Caco-2 (cell line): ENCODE results near the gene XIST. TPM values are rescaled to one million over a fixed set of nuclear protein-coding genes. Genes with fewer than 3 reads are reported as not detected.

Experiments
- BruUV-seq: library from RNA; stranded (reverse); fragments of 400-500 nt; replicated peaks from 2 replicates; lab custom pipeline; 2021; lab: Mats Ljungman, UMichigan
- CTCF ChIA-PET: fragments of 300-600 bp; sonication (Branson Sonifier 250); formaldehyde crosslinking; loops from one replicate; lab custom pipeline; 2022; ENCODE audit warnings: antibody characterized with exemption; lab: Charles Lee
- POLR2A ChIA-PET: fragments of 300-600 bp; sonication (Branson Sonifier 250); formaldehyde crosslinking; loops from one replicate; lab custom pipeline; 2022; ENCODE audit warnings: antibody characterized with exemption; lab: Charles Lee
- DNase-seq, 2 experiments: peaks; one replicate each; pipeline versions ENCODE4 v3.0.0 to v3.0.0-alpha.2; 2020 to 2022
- H3K27me3 ChIP-seq: replicated peaks from 2 replicates; pipeline ENCODE4 v1.6.0; 2011; ENCODE audit warnings: low read length; ENCODE audit not compliant: control insufficient read depth, insufficient read depth
- H3K36me3 ChIP-seq: 2 replicates; pipeline ENCODE4 v1.5.1; 2011; ENCODE audit warnings: low read length; ENCODE audit not compliant: control insufficient read depth, insufficient read depth
- H3K4me1 ChIP-seq: fragments of 250-450 bp; sonication (Bioruptor Pico); 2 replicates; pipeline ENCODE4 v1.5.1; 2020; ENCODE audit warnings: mild to moderate bottlenecking
- H3K4me3 ChIP-seq: 2 replicates; pipeline ENCODE4 v1.5.1; 2011; ENCODE audit warnings: low read depth, mild to moderate bottlenecking, control low read depth, low read length
- H3K9me3 ChIP-seq: fragments of 250-450 bp; sonication (Bioruptor Pico); 2 replicates; pipeline ENCODE4 v1.5.1; 2020; ENCODE audit warnings: mild to moderate bottlenecking, moderate library complexity
- H3K27ac Mint-ChIP-seq: one replicate; pipeline ENCODE4 v1.8.0; 2022; ENCODE audit warnings: mixed read lengths; ENCODE audit not compliant: unreplicated experiment
- H3K27me3 Mint-ChIP-seq: one replicate; pipeline ENCODE4 v1.8.0; 2022; ENCODE audit warnings: mixed read lengths; ENCODE audit not compliant: insufficient read depth, unreplicated experiment
- H3K36me3 Mint-ChIP-seq: one replicate; pipeline ENCODE4 v1.8.0; 2022; ENCODE audit warnings: mild to moderate bottlenecking, mixed read lengths; ENCODE audit not compliant: insufficient read depth, unreplicated experiment
- H3K4me1 Mint-ChIP-seq: one replicate; pipeline ENCODE4 v1.8.0; 2022; ENCODE audit warnings: low read depth, mixed read lengths; ENCODE audit not compliant: unreplicated experiment
- H3K4me3 Mint-ChIP-seq: one replicate; pipeline ENCODE4 v1.8.0; 2022; ENCODE audit warnings: mild to moderate bottlenecking, moderate library complexity, mixed read lengths; ENCODE audit not compliant: unreplicated experiment
- H3K9me3 Mint-ChIP-seq: one replicate; pipeline ENCODE4 v1.8.0; 2022; ENCODE audit warnings: mixed read lengths; ENCODE audit not compliant: unreplicated experiment
- intact Hi-C: fragments of 100-400 bp; cut with micrococcal nuclease; formaldehyde crosslinking; loops from one replicate; pipeline ENCODE4 v1.10.0; 2022; ENCODE audit not compliant: unreplicated experiment
- total RNA-seq: library from RNA; stranded (reverse); gene quantifications from 2 replicates; pipeline ENCODE4 v1.2.3, GENCODE V29; 2022
- TF ChIP-seq, protein P1 (sequence below), 2 experiments: fragments of 200-600 bp in 1 of 2; IDR thresholded peaks; 1 replicate in 1 of 2; 2 replicates in 1 of 2; pipeline versions ENCODE4 v1.5.1 to v1.8.0; 2011 to 2022; ENCODE audit warnings: antibody characterized with exemption in 1 of 2, control low read depth in 1 of 2, inconsistent platforms in 1 of 2, low read depth in 1 of 2, low read length in 1 of 2, mild to moderate bottlenecking in 1 of 2, moderate library complexity in 1 of 2; ENCODE audit not compliant: insufficient read depth in 1 of 2, severe bottlenecking in 1 of 2, unreplicated experiment in 1 of 2

The XIST gene
- total RNA-seq, 1 experiment from 2014 or later: 0.18 TPM

DNA sequence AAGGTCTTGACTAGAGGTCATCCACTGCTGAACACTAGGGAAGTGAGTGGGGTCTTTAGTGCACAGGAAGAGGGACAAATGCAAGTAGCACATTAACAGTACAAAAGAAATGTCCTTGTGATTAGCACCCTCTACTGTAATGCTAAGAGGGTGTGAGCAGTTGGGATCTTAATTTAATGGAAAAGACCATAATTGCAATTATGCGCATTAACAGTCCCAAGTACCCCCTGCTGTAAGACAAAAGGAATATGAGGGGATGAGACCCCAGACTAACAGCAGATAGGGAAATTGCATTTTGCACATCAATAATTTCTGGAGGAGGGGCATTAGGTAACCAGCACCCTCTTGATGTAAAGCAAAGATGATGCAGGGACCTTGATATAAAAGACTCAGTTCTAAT, 4.5 kb downstream of the XIST start:
- BruUV-seq: no TSS peak
- Histone ChIP-seq H3K4me3 (no peak overlapping the region), H3K4me1 (no peaks in the 10 kb centered on the region), H3K9me3 (no peaks in the 10 kb centered on the region), H3K36me3 (no peaks in the 10 kb centered on the region), H3K27me3 (no peaks in the 10 kb centered on the region)
- Mint-ChIP-seq H3K36me3 (no peaks in the 10 kb centered on the region), H3K4me3 (no peak overlapping the region), H3K9me3 (peaks cover 9% of the 10 kb centered on the region), H3K27ac (no peak overlapping the region), H3K27me3 (no peaks in the 10 kb centered on the region), H3K4me1 (no peaks in the 10 kb centered on the region)
- intact Hi-C loops: no loop called here
- CTCF ChIA-PET: no interaction called here
- POLR2A ChIA-PET: no interaction called here
- DNase-seq: no peak
- TF ChIP-seq, protein P1, sequence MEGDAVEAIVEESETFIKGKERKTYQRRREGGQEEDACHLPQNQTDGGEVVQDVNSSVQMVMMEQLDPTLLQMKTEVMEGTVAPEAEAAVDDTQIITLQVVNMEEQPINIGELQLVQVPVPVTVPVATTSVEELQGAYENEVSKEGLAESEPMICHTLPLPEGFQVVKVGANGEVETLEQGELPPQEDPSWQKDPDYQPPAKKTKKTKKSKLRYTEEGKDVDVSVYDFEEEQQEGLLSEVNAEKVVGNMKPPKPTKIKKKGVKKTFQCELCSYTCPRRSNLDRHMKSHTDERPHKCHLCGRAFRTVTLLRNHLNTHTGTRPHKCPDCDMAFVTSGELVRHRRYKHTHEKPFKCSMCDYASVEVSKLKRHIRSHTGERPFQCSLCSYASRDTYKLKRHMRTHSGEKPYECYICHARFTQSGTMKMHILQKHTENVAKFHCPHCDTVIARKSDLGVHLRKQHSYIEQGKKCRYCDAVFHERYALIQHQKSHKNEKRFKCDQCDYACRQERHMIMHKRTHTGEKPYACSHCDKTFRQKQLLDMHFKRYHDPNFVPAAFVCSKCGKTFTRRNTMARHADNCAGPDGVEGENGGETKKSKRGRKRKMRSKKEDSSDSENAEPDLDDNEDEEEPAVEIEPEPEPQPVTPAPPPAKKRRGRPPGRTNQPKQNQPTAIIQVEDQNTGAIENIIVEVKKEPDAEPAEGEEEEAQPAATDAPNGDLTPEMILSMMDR (IDR thresholded peaks at IDR 0.05; ENCODE audit: insufficient read depth in 1 of 2, low read depth in 1 of 2, low read length in 1 of 2, severe bottlenecking in 1 of 2, unreplicated experiment in 1 of 2): no peak

GRCh38 chrX:73847100-73847499, 5.4 kb downstream of the XIST start:
- ChIA-PET POLR2A (no interaction called here), CTCF (no interaction called here)
- H3K9me3 Mint-ChIP-seq: peaks cover 9% of the 10 kb centered on the region
- no peaks in the 10 kb centered on the region for H3K27me3 Mint-ChIP-seq
- Histone ChIP-seq H3K9me3 (no peaks in the 10 kb centered on the region), H3K4me3 (no peak overlapping the region), H3K36me3 (no peaks in the 10 kb centered on the region), H3K4me1 (no peaks in the 10 kb centered on the region), H3K27me3 (no peaks in the 10 kb centered on the region)
- BruUV-seq: no TSS peak
- no peak overlapping the region for H3K4me3 Mint-ChIP-seq
- intact Hi-C loops: no loop called here
- no peak overlapping the region for H3K27ac Mint-ChIP-seq
- no peak for DNase-seq
- H3K4me1 Mint-ChIP-seq: no peaks in the 10 kb centered on the region
- no peaks in the 10 kb centered on the region for H3K36me3 Mint-ChIP-seq
- TF ChIP-seq, protein P1 (IDR thresholded peaks at IDR 0.05; ENCODE audit: insufficient read depth in 1 of 2, low read depth in 1 of 2, low read length in 1 of 2, severe bottlenecking in 1 of 2, unreplicated experiment in 1 of 2): no peak

DNA sequence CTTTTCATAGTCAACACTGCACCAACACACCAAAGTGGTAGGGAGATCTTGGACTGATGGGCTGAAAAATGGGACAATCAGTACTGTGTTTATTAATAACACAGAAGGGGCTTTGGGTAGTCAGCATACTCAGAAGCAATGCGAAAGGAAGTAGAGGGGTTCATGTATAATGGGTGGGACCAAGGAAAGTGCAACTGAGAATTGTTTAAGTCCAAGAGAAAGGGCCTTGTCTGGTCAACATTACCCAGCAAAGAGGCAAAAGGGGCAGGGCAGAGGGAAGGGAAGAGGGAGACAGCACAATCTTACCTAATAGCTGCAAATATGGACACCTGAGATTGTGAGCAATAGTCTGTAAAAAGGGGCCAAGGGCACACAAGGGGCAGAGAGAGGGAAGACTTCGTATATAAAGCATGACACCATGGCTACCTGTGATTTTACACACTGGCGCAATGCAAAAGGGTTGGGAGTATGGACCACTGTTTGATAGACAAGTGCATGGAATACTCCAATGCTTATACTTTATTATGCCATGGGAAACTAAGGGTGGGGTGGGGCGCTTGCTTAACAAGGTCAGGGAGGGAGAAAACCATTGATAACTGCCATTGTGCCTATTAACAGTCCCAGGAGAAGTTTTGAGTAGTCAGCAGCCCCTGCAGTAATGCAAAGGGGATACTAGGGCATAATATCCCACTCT, 9.8 kb downstream of the XIST start:
- Mint-ChIP-seq H3K27ac (no peak overlapping the region), H3K4me1 (no peaks in the 10 kb centered on the region), H3K36me3 (no peaks in the 10 kb centered on the region), H3K4me3 (no peak overlapping the region), H3K9me3 (no peaks in the 10 kb centered on the region), H3K27me3 (no peaks in the 10 kb centered on the region)
- POLR2A ChIA-PET: no interaction called here
- intact Hi-C loops: no loop called here
- DNase-seq: no peak
- no peak overlapping the region for H3K4me3 ChIP-seq
- TF ChIP-seq, protein P1 (IDR thresholded peaks at IDR 0.05; ENCODE audit: insufficient read depth in 1 of 2, low read depth in 1 of 2, low read length in 1 of 2, severe bottlenecking in 1 of 2, unreplicated experiment in 1 of 2): no peak
- no peaks in the 10 kb centered on the region for H3K36me3 ChIP-seq
- H3K27me3 ChIP-seq: no peaks in the 10 kb centered on the region
- H3K9me3 ChIP-seq: no peaks in the 10 kb centered on the region
- BruUV-seq: no TSS peak
- no peaks in the 10 kb centered on the region for H3K4me1 ChIP-seq
- CTCF ChIA-PET: no interaction called here
